Body of pancreas (tissue), 4 donors: Measurements from ENCODE around the gene PLEKHG3. TPM values are rescaled to one million over a fixed set of nuclear protein-coding genes. Genes with fewer than 3 reads are reported as not detected.

Experiments
- ATAC-seq: fragments of 150-250 bp; one replicate; pipeline ENCODE4 v1.9.1; 2016
- DNase-seq, 4 donors: peaks; one replicate each; pipeline ENCODE4 v3.0.0-alpha.2; 2019
- H3K27ac ChIP-seq, 4 donors: fragments of 200-600 bp; sonication (generic); 1 replicate in 3 of 4; 2 replicates in 1 of 4; pipeline versions ENCODE4 v1.5.1 to v1.6.1; 2016 to 2019; ENCODE audit warnings: mild to moderate bottlenecking in 1 of 4, mixed read lengths in 1 of 4, moderate library complexity in 1 of 4
- H3K27me3 ChIP-seq, 2 donors: fragments of 200-600 bp; sonication (generic); one replicate each; pipeline ENCODE4 v1.6.0; 2016; ENCODE audit warnings: mild to moderate bottlenecking in 1 of 2
- H3K36me3 ChIP-seq, 2 donors: fragments of 200-600 bp; sonication (generic); replicated peaks in 1 of 2; 2 replicates each; pipeline ENCODE4 v1.5.1; 2016; ENCODE audit warnings: low read depth in 2 of 2; ENCODE audit not compliant: insufficient read depth in 1 of 2
- H3K4me1 ChIP-seq: fragments of 200-600 bp; sonication (generic); one replicate; pipeline ENCODE4 v1.6.0; 2016
- H3K4me3 ChIP-seq, 2 donors: fragments of 200-600 bp; sonication (generic); 1 replicate in 1 of 2; 2 replicates in 1 of 2; pipeline ENCODE4 v1.5.1; 2016 to 2019
- H3K9me3 ChIP-seq, 3 donors: fragments of 200-600 bp; sonication (generic); 1 replicate in 2 of 3; 2 replicates in 1 of 3; pipeline ENCODE4 v1.5.1; 2016
- CTCF ChIP-seq, 7 experiments: fragments of 450-650 bp in 4 of 7; fragments of 200-600 bp in 3 of 7; sonication (generic) in 3 of 7; IDR thresholded peaks; one replicate each; pipeline ENCODE4 v1.5.1; 2016 to 2019; ENCODE audit warnings: antibody characterized with exemption in 7 of 7
- POLR2A ChIP-seq, 3 donors: fragments of 450-650 bp; IDR thresholded peaks; one replicate each; pipeline ENCODE4 v1.6.1; 2016; ENCODE audit warnings: antibody characterized with exemption in 3 of 3, mild to moderate bottlenecking in 2 of 3
- WGBS, 2 donors: methylation state at CpG; one replicate each; pipeline ENCODE4 v1.1.5; 2017; 5-methylcytosine and 5-hydroxymethylcytosine counted together
- intact Hi-C: fragments of 100-400 bp; cut with DNase I; formaldehyde crosslinking; loops from one replicate; pipeline ENCODE4 v1.15.1; 2023
- total RNA-seq, 2 donors: library from RNA; depleted of rRNA; stranded (reverse); fragments of >200 nt; gene quantifications; one replicate each; pipeline ENCODE4 v1.1.0, GENCODE V29; 2016

The PLEKHG3 gene
- total RNA-seq, 2 donors from 2014 or later: 34.5 to 40.2 TPM

- Histone ChIP-seq H3K4me3 (peak overlapping the region; percentile 42 to 63), H3K27ac (peak overlapping the region; percentile 84 to 97 (median 88)), H3K4me1 (peaks cover 70% of the 10 kb centered on the region), H3K27me3 (no peaks in the 10 kb centered on the region), H3K36me3 (no peaks in the 10 kb centered on the region), H3K9me3 (no peaks in the 10 kb centered on the region)
- ATAC-seq (no peak), DNase-seq (peak in 3 of 4 donors; percentile 33 to 51 (median 39))
- intact Hi-C loops: no loop called here
- 4 to 6% methylated on average over 10 to 18 of the region's 18 CpGs for WGBS, 2 donors
- no peak for TF ChIP-seq CTCF (IDR thresholded peaks at IDR 0.05)
- no peak for TF ChIP-seq POLR2A (IDR thresholded peaks at IDR 0.05)
These were observed 1.3 kb downstream of the PLEKHG3 start for GRCh38 chr14:64705381-64706118.

- Histone ChIP-seq H3K36me3 (no peaks in the 10 kb centered on the region), H3K4me3 (no peak overlapping the region), H3K4me1 (peaks cover 76% of the 10 kb centered on the region), H3K9me3 (no peaks in the 10 kb centered on the region), H3K27ac (peak overlapping the region; percentile 84 to 97 (median 88)), H3K27me3 (no peaks in the 10 kb centered on the region)
- DNase-seq (peak in 1 of 4 donors; percentile 9), ATAC-seq (no peak)
- 18 to 34% methylated on average over 3 to 4 of the region's 4 CpGs for WGBS, 2 donors
- intact Hi-C loops: no loop called here
- TF ChIP-seq POLR2A (IDR thresholded peaks at IDR 0.05) (no peak), CTCF (IDR thresholded peaks at IDR 0.05) (no peak)
These were observed 1.9 kb downstream of the PLEKHG3 start for GRCh38 chr14:64706119-64706592.

- intact Hi-C loops: no loop called here
- WGBS, 2 donors: 25 to 27% methylated on average over 7 to 14 of the region's 14 CpGs
- DNase-seq: peak in 1 of 4 donors; percentile 25
- Histone ChIP-seq H3K4me3 (no peak overlapping the region), H3K4me1 (peaks cover 80% of the 10 kb centered on the region), H3K27me3 (no peaks in the 10 kb centered on the region), H3K36me3 (no peaks in the 10 kb centered on the region), H3K9me3 (no peaks in the 10 kb centered on the region), H3K27ac (peak overlapping the region; percentile 84 to 97 (median 88))
- no peak for ATAC-seq
- no peak for TF ChIP-seq POLR2A (IDR thresholded peaks at IDR 0.05)
- no peak for TF ChIP-seq CTCF (IDR thresholded peaks at IDR 0.05)
These were observed 2.5 kb downstream of the PLEKHG3 start for GRCh38 chr14:64706593-64707193.

GRCh38 chr14:64707661-64708060 is 3.4 kb downstream of the PLEKHG3 start:
- Histone ChIP-seq H3K9me3 (no peaks in the 10 kb centered on the region), H3K4me3 (no peak overlapping the region), H3K27ac (peak overlapping the region; percentile 59 to 97 (median 85)), H3K36me3 (no peaks in the 10 kb centered on the region), H3K27me3 (no peaks in the 10 kb centered on the region), H3K4me1 (peaks cover 77% of the 10 kb centered on the region)
- WGBS, 2 donors: 50 to 54% methylated on average over 7 of the region's 7 CpGs
- peak in 1 of 4 donors; percentile 14 for DNase-seq
- intact Hi-C loops: no loop called here
- TF ChIP-seq CTCF (IDR thresholded peaks at IDR 0.05): no peak
- no peak for TF ChIP-seq POLR2A (IDR thresholded peaks at IDR 0.05)
- no peak for ATAC-seq
